Amniotic epithelial cell (primary cell): Measurements from ENCODE around the gene GPAT3.
"Not testable (repeated sequence)": the region's sequence is repeated elsewhere in the genome, so short reads cannot be mapped to it uniquely, and the experiment has no call there.

ENCODE experiments used
- DNase-seq: peaks from one replicate; pipeline ENCODE4 v3.0.0-alpha.2; 2010; ENCODE audit warnings: low read depth

Gene GPAT3

DNA sequence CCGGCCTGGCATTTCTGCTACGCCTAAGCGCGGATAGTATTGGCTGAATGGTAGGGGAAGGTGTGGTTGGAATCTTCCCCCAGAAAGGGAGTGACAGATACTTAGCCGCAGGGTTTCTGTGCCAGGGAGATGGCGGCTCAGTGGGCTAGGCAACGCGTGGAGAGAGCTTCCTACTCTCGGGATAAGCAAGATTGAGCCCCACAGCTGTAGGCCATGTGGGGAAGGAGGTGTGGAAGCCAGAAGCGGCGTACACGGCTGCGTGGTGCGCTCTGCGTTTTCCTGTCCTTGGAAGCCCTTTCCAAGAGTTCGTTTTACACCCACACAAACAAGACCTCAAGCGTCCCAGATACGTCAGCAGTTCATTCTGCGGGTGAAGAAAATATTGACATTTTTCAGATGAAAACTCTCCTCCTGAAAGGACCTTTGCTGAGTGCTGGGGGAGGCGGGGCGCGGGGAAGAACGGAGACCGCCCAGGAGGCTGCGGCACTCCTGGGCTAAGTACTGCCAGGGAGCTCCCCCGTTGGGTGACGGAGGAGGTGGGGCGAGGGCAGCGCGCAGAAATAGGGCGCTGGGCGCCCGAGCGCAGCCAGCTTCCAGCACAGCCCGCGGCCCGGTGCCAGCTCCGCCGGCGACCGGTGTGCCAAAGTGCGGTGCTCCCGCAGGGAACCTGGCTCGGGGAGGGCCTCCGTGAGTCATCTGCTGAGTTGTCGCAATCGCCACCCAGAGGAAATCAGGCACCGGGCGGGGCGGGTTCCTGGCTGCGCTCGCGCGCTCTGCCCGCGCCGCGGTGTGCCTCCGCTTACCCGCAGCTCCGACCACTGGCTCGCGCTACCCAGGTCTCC lies at the start of gene GPAT3:
Gene GPAT3 (plus strand): TSS at position 589 of the 842 bp plus-strand sequence. CDS start 515 bp downstream, outside the sequence.
- DNase-seq: peak; percentile 77

- DNase-seq: no peak
Measured at GRCh38 chr4:83486457-83487129, 49.3 kb upstream of the GPAT3 start.

DNA sequence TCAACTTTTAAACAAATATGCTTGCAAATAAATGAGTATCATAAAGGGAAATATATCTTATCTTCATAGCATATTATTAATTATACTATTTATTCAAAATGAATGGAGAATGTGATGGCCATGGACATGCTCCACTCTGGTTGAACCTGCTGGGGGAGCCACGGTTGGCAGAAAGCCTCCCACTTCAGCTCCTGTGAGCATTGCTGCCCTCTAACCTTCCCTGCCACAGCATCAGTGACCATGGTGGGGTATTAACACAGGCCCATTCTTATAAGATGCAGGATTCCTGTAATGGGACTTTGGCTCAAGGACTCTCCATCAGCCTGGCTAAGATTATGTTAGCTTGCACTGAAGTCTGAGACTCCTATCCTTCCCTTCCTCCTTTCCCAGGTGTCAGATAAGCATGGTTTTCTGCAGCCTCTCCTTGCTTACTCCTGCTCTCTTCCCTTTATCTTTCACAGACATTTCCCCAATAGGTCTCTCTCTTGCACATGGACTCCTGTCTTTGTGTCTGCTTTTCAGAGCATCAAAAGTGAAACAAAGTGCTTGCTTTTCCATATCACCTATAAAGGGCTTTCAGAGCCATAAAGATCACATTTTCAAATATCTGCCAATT lies 46.1 kb upstream of the GPAT3 start:
- no peak for DNase-seq

GRCh38 chr4:83490876-83491450 lies 44.9 kb upstream of the GPAT3 start:
- peak; percentile 46 for DNase-seq

DNA sequence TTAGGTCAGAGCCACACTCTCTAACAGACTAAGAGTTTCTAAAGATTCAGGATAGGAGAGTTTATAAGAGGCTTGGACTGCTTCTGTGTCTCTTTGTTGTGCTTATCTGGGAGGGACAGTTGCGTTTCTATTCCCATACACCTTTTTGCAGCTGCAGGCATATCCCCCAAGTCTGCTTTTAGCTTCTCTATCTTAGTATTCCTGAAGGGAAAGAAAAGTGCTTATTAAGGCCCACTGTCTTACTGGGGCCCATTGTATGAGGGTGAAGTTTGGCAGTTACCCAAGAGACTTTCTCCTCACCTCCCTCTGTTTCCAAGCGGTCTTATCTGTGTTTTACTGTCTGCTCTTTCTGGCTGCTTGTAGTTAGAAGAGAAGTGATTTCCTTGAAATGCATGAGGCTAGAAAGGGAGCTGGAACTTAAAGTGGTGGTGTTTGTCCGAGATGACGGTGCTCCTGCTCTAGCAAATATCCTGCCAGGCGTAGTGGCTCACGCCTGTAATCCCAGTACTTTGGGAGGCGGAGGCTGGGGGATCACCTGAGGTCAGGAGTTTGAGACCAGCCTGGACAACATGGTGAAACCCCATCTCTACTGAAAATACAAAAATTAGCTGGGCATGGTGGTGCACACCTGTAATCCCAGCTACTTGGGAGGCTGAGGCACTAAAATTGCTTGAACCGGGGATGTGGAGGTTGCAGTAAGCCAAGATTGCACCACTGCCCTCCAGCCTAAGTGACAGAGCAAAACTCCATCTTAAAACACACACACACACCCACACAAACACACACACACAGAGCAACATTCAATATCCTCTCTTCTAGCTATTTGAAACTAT lies 39.6 kb upstream of the GPAT3 start:
- not testable (repeated sequence) for DNase-seq

GRCh38 chr4:83498187-83498586 lies 37.7 kb upstream of the GPAT3 start:
- DNase-seq: no peak

GRCh38 chr4:83501671-83502070 lies 34.2 kb upstream of the GPAT3 start:
- DNase-seq: not testable (repeated sequence)

GRCh38 chr4:83503974-83504373 lies 31.9 kb upstream of the GPAT3 start:
- DNase-seq: no peak

DNA sequence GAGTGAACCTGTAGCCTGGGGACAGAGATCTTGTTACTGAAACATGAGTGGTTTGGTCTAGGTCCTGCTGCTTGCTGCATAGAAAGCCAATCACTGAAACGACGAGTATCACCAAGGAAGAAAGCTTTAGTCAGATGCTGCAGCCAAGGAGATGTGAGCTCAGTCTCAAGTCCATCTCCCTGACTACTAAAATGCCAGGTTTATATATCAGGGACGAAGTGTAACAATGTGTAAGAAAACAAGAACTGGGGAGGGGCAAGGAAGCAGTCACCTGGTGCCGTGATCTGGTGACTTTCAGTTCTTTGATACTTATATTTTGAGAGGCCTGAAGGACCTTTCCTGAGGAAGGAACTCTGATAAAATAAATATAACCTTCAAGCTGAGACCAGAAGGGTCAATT lies 31.4 kb upstream of the GPAT3 start:
- DNase-seq: no peak

- DNase-seq: no peak
Measured at GRCh38 chr4:83504996-83505395, 30.9 kb upstream of the GPAT3 start.

- peak; percentile 58 for DNase-seq
Measured at GRCh38 chr4:83509156-83509585, 26.7 kb upstream of the GPAT3 start.

GRCh38 chr4:83510442-83510841 lies 25.5 kb upstream of the GPAT3 start:
- DNase-seq: no peak

GRCh38 chr4:83516042-83516772 lies 19.7 kb upstream of the GPAT3 start:
- peak; percentile 99 for DNase-seq

DNA sequence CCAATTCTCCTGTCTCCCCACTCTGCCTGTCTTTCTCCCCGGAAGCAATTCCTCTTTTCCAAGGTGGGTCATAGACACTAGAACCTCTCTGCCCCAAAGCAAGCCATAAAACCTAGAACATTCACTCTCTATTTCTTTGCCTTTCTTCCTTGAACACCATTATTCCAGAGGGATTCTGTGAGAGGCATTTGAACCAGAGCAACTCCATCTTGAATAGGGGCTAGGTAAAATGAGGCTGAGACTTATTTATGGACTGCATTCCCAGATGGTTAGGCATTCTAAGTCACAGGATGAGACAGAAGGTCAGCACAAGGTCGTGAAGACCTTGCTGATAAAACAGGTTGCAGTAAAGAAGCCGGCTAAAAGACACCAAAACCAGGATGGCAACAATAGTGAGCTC lies 13.7 kb upstream of the GPAT3 start:
- DNase-seq: no peak

DNA sequence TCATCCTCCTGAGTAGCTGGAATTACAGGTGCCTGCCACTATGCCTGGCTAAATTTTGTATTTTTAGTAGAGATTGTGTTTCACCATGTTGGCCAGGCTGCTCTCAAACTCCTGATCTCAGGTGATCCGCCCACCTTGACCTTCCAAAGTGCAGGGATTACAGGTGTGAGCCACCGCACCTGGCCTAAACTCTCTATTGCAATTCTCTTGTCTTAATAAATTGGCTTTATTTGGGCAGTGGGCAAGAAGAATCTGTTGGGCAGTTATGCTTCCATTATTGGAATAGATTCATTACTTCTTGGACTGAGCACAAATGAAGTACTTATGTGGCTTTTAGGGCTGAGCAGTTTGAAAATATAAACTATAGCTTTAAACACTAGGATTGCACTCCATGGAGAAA lies 8.2 kb upstream of the GPAT3 start:
- no peak for DNase-seq

GRCh38 chr4:83536362-83537272 lies 709 bp downstream of the GPAT3 start:
- DNase-seq: no peak

- no peak for DNase-seq
Measured at GRCh38 chr4:83542225-83542624, 6.3 kb downstream of the GPAT3 start.

DNA sequence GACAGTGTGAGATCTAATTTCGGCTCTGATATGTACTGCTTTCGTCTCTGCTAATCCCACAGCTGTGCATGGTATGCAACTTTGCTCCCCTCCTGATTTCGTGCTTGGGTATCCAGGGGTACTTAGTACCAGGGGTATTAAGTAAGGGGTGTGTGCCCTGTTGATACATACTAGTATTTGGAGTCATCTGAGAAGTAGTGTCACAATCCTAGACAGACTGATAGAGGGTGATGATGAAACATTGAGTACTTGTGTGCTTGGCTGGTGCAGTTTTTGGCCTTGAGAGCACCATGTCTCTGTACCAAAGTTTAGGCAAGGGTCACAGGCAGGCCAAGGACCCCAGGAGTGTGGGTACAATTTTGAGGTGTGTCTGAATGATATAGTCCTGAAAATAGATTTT lies 10.9 kb downstream of the GPAT3 start:
- peak; percentile 53 for DNase-seq

GRCh38 chr4:83548151-83548905 lies 12.4 kb downstream of the GPAT3 start:
- DNase-seq: peak; percentile 95
